Measurements from ENCODE around the gene CD244. TPM values are rescaled to one million over a fixed set of nuclear protein-coding genes. Genes with fewer than 3 reads are reported as not detected.

The CD244 gene
- polyA plus RNA-seq, 1 experiment: not detected

GRCh38 chr1:160781914-160782689 lies 80.6 kb downstream of the CD244 start:
- no peak overlapping the region for H3K27ac ChIP-seq (ENCODE audit: low read depth, low read length)
- CTCF ChIA-PET: no interaction called here
- H3K9me3 ChIP-seq (ENCODE audit: control insufficient read depth, insufficient read depth, low read length): no peaks in the 10 kb centered on the region
- no peak for TF ChIP-seq CTCF (IDR thresholded peaks at IDR 0.05; ENCODE audit: low read depth, low read length)
- H3K27me3 ChIP-seq (ENCODE audit: control insufficient read depth, insufficient read depth, low read length): no peaks in the 10 kb centered on the region
- POLR2A ChIA-PET: no interaction called here
- no peak overlapping the region for H3K4me3 ChIP-seq (ENCODE audit: low read depth, low read length)
- DNase-seq (ENCODE audit: low read depth, low spot score): no peak

- H3K9me3 ChIP-seq (ENCODE audit: control insufficient read depth, insufficient read depth, low read length): no peaks in the 10 kb centered on the region
- no peak for TF ChIP-seq CTCF (IDR thresholded peaks at IDR 0.05; ENCODE audit: low read depth, low read length)
- DNase-seq (ENCODE audit: low read depth, low spot score): no peak
- H3K27me3 ChIP-seq (ENCODE audit: control insufficient read depth, insufficient read depth, low read length): no peaks in the 10 kb centered on the region
- CTCF ChIA-PET: no interaction called here
- H3K4me3 ChIP-seq (ENCODE audit: low read depth, low read length): no peak overlapping the region
- no peak overlapping the region for H3K27ac ChIP-seq (ENCODE audit: low read depth, low read length)
- POLR2A ChIA-PET: no interaction called here
Observed at GRCh38 chr1:160781186-160781766, 81.4 kb downstream of the CD244 start.

GRCh38 chr1:160780398-160780755 lies 82.3 kb downstream of the CD244 start:
- CTCF ChIA-PET: no interaction called here
- Histone ChIP-seq H3K27ac (ENCODE audit: low read depth, low read length) (no peak overlapping the region), H3K9me3 (ENCODE audit: control insufficient read depth, insufficient read depth, low read length) (no peaks in the 10 kb centered on the region), H3K27me3 (ENCODE audit: control insufficient read depth, insufficient read depth, low read length) (no peaks in the 10 kb centered on the region), H3K4me3 (ENCODE audit: low read depth, low read length) (no peak overlapping the region)
- DNase-seq (ENCODE audit: low read depth, low spot score): no peak
- POLR2A ChIA-PET: interaction anchor here (0.6 kb wide), 1 partner anchor 428 kb away, joined by 7 read pairs; no protein-coding TSS in a partner anchor
- TF ChIP-seq CTCF (IDR thresholded peaks at IDR 0.05; ENCODE audit: low read depth, low read length): no peak

Other genes with a start within 250 kb of the CD244 start
- not detected in 2 replicates for gene SLAMF1, start 215.8 kb downstream of the CD244 start, polyA plus RNA-seq (2011; rRNA removed)
- not detected in 2 replicates for gene CD48, start 151.1 kb downstream of the CD244 start, polyA plus RNA-seq (2011; rRNA removed)
- gene SLAMF7, start 123.6 kb downstream of the CD244 start, polyA plus RNA-seq (2011; rRNA removed): not detected in 2 replicates
- not detected in 2 replicates for gene LY9, start 66.7 kb downstream of the CD244 start, polyA plus RNA-seq (2011; rRNA removed)
- gene ITLN1, start 22.3 kb upstream of the CD244 start, polyA plus RNA-seq (2011; rRNA removed): not detected in 2 replicates
- gene ITLN2, start 91.9 kb upstream of the CD244 start, polyA plus RNA-seq (2011; rRNA removed): not detected in 2 replicates
- 1.7 and 2.0 TPM in 2 replicates for gene F11R, start 158.3 kb upstream of the CD244 start, polyA plus RNA-seq (2011; rRNA removed)
- gene TSTD1, start 176.1 kb upstream of the CD244 start, polyA plus RNA-seq (2011; rRNA removed): 0.33 TPM in 1 of 2 replicates, not detected in the other
- 32.6 and 37.6 TPM in 2 replicates for gene USF1, start 183.1 kb upstream of the CD244 start, polyA plus RNA-seq (2011; rRNA removed)
- not detected in 2 replicates for gene ARHGAP30, start 207.0 kb upstream of the CD244 start, polyA plus RNA-seq (2011; rRNA removed)
- gene NECTIN4, start 226.7 kb upstream of the CD244 start, polyA plus RNA-seq (2011; rRNA removed): 0.02 and 0.16 TPM in 2 replicates
- 1.1 and 1.6 TPM in 2 replicates for gene KLHDC9, start 235.5 kb upstream of the CD244 start, polyA plus RNA-seq (2011; rRNA removed)